GM19324 (cell line): Measurements from ENCODE around the gene TMEM190.
A peak's percentile ranks its signal among the peaks of the same experiment; 100 is the strongest.
"Not testable (repeated sequence)": the region's sequence is repeated elsewhere in the genome, so short reads cannot be mapped to it uniquely, and the experiment has no call there.

Experiments used
- ATAC-seq: cut with Tn5 transposase; IDR thresholded peaks from one replicate; pipeline ENCODE4 v1.9.1; 2021; ENCODE audit warnings: mild to moderate bottlenecking, moderate library complexity; ENCODE audit not compliant: unreplicated experiment, low FRiP score

TMEM190 gene

DNA sequence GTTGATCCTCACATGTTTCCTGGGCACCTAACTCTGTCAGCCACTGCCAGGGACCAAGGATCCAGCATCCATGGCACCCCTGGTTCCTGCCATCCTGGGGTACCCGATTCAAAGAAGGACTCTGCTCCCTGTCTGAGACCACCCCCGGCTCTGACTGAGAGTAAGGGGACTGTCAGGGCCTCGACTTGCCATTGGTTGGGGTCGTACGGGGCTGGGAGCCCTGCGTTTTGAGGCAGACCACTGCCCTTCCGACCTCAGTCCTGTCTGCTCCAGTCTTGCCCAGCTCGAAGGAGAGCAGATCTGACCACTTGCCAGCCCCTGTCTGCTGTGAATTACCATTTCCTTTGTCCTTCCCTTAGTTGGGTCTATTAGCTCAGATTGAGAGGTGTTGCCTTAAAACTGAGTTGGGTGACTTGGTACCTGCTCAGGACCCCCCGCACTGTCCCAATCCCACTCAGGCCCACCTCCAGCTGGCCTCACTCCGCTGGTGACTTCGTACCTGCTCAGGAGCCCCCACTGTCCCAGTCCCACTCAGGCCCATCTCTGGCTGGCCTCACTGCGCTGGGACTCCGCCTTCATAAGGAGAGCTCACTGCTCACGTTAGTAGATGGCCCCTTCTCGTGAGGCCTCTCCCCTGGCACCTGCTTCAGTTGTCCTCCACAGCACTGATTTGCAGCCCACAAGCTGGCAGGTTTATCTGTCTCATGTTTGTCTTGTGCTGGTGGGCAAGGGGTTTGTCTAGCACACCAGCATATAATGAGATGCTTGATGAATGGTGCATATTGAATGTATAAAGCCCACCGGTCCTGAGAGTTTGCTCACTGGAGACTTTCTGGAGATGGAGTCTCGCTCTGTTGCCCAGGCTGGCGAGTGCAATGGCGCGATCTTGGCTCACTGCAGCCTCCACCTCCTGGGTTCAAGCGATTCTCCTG lies 13.0 kb downstream of the TMEM190 start:
- no peak for ATAC-seq

GRCh38 chr19:55390461-55390880 lies 13.8 kb downstream of the TMEM190 start:
- ATAC-seq: no peak

- no peak for ATAC-seq
Measured at GRCh38 chr19:55391191-55391670, 14.6 kb downstream of the TMEM190 start.

DNA sequence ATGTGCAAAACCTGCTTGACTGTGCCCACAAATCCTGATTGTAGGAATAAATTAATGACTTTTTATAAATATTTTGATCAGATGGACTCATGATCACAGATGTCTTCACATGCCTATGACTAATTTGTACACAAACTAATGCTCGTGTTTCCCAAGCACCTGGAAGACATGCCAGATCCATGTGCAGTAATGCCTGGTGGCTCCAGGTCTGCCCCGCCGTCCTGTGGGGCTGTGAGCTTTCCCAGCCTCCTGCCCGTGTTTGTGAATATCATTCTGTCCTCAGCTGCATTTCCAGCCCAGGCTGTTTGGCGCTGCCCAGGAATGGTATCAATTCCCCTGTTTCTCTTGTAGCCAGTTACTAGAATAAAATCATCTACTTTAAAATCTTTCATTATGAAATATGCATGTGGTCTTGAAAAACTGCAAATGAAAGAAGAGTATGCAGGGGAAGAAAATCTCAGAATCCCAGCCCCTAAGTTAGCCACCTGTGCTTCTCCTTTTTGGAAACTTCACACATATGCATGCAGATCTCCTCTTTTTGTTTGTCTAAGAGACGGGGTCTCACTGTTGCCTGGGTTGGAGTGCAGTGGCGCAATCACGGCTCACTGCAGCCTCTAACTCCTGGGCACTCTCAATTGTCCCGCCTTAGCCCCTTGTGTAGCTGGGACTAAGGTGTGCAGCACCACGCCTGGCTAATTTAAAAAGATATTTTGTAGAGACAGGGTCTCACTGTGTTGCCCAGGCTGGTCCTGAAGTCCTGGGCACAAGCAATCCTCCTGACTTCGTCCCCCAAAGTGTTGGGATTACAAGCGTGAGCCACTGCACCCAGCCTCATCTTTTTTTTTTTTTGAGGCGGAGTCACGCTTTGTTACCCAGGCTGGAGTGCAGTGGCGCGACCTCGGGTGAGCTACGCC lies 15.3 kb downstream of the TMEM190 start:
- ATAC-seq: no peak

GRCh38 chr19:55392820-55393761 lies 16.5 kb downstream of the TMEM190 start:
- no peak for ATAC-seq

- ATAC-seq: no peak
Measured at GRCh38 chr19:55398200-55398925, 21.7 kb downstream of the TMEM190 start.

GRCh38 chr19:55400281-55401087 lies 23.9 kb downstream of the TMEM190 start:
- no peak for ATAC-seq

DNA sequence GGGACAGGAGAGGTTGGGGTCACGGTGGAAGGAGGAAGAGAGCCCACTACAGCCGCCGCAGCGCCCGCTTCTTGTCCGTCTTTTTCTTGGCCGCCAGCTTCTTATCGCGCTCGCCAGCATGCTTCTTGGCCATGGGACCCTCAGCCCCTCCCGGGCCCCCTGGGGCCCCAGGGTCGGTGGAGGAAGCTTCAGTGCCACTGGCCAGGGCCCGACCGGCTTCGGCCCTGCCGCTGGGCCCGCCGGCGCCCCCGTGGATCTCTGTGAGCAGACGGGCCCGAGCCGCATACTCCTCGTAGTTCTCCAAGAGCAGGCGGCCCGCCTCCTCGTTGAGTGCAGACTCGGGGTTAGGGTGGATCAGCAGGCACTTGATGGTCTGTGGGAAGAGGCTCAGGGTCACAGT lies 24.8 kb downstream of the TMEM190 start:
- ATAC-seq: not testable (repeated sequence)

DNA sequence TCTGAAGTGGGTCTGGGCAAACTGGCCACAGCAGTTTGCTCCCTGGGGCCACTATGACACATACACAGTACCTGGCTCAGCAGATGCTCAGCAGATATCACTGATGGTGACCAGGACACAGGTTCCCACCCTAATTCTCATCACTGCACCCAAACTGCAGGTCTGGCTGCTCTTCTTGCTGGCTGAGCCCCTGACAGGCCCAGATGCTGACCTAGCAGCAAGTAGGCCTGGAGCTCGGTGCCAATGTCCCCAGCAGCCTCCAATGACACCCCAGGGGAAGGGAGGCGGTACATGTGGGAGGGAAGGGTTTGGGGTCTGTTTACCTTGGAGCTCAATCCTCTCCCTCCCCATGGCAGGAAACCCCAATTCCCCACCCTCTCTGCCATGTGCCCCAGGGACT lies 25.9 kb downstream of the TMEM190 start:
- no peak for ATAC-seq

DNA sequence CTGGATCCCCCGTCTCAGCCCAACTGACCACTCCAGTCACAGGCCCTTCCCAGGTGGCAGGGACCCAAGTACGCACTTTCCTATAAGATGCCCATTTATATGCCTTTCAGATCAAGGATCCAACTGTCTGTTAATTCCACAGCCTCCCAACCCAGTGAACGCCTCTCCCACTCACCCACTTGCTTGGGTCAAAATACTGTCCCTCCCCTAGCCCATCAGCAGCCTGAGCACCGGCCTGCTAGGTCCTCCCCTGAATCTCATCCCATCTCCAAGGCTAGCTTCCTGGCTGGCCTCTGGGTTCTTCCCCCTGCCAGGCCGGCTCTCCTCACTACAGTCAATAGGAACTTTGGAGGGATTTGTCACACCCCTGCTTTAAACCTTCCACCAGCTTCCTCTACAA lies 29.0 kb downstream of the TMEM190 start:
- ATAC-seq: no peak

GRCh38 chr19:55406091-55406825 lies 29.6 kb downstream of the TMEM190 start:
- no peak for ATAC-seq

DNA sequence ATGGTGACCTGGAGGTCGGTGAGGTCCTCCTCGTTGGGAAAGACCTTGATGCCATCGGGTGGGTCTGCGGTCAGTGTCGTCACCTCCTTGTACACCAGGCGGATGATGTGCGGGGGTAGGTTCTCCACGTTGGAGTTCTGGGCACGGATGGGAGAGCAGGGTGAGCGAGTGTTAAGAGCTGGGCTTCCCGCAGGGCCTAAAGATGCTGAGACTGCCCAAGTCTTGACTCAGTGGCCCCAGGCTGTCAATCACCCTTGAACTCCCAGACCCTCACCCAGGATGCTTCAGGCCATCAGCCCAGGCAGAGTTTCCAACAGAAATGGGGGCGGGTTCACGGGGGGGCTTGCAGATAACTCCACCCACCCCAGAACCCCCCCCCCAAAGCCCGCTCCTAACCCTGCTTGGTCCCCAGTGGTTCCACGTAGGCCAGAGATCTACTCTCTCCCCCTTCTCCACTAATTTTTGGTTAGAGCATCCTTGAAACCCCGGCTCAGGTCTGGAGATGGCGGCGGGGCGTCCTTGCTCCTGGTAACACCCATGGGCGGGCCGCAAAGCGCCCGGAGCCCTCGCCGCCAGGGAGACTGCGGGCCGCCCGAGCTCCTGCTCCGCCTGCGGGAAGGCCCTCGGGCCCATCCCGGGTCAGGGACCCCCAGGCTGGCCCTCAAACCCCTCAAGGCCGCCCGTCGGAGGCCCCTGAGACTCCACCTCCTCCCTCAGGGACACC lies 30.4 kb downstream of the TMEM190 start:
- no peak for ATAC-seq

DNA sequence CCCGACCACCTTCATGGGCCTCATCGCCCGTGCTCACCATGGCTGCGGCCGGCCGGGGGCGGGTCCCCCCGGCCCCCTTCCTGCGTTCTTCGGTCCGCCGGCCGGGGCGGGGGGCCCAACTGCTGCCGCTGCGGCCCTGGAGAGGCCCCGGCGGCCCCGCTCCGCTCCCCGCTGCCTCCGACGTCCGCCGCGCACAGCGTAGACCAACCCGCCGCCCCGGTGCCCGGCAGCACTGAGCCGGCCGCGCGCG lies 30.8 kb downstream of the TMEM190 start, which contains the start of gene UBE2S:
UBE2S (minus strand) TSS at position 239 of the 250 bp plus-strand sequence; CDS start at position 40, 199 bp downstream.
- ATAC-seq: not testable (repeated sequence)

DNA sequence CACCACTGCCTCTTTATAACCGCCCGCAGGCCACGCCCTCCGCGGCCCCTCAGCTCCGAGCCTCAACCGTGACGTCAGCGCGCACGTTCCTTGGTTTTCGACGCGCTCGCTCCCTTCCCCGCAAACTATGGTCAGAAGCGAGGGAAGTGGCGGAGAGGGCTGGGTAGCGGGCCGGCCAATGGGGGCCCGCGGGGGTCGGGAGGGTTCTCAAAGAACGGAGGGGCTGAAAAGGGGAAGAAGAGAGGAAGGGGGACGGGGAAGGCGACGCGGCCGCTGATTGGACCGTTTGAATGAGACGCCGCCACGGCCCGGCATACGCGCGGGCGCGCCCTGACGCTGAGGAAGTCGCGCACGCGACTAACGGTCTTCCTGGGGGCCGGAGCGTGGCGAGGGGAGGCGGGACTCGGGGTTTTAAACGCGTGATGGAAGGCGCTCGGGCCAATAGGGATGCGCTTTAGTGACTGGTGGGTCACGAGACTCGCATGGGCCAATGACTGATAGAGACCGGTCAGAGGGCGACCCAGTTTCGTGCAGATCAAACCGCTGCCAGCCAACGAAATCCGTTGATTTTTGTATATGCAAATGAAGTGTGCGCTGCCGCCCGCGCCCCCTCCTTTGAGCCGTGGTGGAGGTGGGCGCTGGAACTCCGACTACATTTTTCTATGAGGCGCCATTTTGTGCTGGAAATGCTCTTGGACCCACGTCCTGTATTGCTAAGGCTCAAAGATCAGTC lies 31.3 kb downstream of the TMEM190 start:
- ATAC-seq: peak; percentile 87

DNA sequence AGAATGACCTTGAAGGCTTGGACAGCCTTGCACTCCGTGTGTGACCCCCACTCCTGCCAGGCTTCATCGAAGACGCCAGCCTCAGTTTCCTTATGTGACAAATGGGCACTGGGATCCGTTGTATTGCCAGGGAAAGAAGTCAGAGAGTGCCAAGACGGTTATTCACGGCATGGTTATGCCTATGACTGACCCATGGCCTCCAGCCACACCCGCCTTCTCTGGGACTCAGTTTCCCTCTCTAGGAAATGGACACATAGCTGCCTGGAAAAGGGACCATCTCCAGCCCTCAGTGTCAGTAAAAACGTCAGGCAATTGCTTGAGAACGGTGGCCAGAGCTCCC lies 31.9 kb downstream of the TMEM190 start:
- no peak for ATAC-seq

- ATAC-seq: not testable (repeated sequence)
Measured at GRCh38 chr19:55409179-55409578, 32.6 kb downstream of the TMEM190 start.

GRCh38 chr19:55410168-55410567 lies 33.5 kb downstream of the TMEM190 start:
- ATAC-seq: no peak
